NCI-H146 treated with DMSO at 0.1 percent for 48 hours (cell line): ENCODE data around the gene BNIP5.

Source experiments
- DNase-seq: peaks from one replicate; lab custom pipeline; 2025; ENCODE audit not compliant: unreplicated experiment; lab: John Stamatoyannopoulos, UW

The BNIP5 gene

DNA sequence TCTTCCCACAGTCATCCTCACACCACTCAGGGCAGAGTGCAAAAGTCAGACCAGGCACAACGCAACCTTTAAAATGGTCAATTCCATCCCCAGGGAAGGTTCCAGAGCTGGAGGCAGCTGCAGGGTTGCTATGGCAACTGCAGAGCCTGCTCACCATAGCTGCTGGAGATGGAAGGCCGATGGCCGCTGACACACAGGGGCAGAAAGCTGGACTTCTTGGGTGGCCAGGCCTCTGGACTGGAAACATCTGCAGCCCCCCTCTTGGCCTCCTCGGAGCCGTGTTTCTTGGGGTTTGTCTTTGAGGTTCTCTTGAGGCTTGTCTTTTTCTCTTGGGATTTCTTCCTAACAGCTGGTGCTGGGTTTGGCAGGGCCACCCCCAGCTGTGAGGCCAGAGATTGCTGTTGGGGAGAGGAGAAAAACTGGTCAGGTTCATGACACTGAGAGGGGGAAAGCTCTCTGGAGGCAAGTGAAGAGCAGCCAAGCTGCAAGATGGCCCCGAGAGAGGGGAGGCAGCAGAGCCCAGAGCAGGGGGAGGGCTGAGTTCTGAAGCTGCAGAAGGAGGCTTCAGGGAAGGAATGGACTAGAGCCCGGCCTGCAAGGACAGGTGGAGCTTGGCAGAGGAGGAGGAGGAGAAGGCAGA lies 10.2 kb downstream of the BNIP5 start:
- DNase-seq, result no peak

DNA sequence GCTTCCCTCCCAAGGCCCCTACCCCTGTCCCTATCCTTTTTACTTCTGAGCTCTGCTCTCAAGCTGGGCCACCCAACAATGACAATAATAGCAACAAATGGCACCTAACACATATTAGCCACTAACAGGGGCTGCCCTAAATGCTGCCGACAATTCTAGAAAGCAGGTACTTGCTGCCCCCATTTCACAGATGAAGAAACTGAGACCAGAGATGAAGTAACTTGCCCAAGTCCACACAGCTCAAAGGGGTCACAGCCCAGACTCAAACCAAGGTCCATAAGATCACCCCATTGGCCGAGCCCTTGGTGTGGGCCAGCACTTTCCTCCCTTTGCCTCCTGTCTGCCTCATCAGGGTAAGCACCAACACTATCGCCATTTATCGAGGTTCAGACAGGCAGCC lies 12.0 kb downstream of the BNIP5 start:
- DNase-seq, result no peak

GRCh38 chr6:36324191-36324590 lies 12.5 kb downstream of the BNIP5 start:
- DNase-seq, result no peak

- no peak for DNase-seq
Observed at GRCh38 chr6:36323062-36323461, 13.6 kb downstream of the BNIP5 start.

- no peak for DNase-seq
Observed at GRCh38 chr6:36322591-36322990, 14.1 kb downstream of the BNIP5 start.

- DNase-seq, result peak; percentile 23
Observed at GRCh38 chr6:36320475-36320874, 16.2 kb downstream of the BNIP5 start.

GRCh38 chr6:36319821-36320220 lies 16.9 kb downstream of the BNIP5 start:
- no peak for DNase-seq

- peak; percentile 19 for DNase-seq
Observed at GRCh38 chr6:36319436-36319762, 17.3 kb downstream of the BNIP5 start.

DNA sequence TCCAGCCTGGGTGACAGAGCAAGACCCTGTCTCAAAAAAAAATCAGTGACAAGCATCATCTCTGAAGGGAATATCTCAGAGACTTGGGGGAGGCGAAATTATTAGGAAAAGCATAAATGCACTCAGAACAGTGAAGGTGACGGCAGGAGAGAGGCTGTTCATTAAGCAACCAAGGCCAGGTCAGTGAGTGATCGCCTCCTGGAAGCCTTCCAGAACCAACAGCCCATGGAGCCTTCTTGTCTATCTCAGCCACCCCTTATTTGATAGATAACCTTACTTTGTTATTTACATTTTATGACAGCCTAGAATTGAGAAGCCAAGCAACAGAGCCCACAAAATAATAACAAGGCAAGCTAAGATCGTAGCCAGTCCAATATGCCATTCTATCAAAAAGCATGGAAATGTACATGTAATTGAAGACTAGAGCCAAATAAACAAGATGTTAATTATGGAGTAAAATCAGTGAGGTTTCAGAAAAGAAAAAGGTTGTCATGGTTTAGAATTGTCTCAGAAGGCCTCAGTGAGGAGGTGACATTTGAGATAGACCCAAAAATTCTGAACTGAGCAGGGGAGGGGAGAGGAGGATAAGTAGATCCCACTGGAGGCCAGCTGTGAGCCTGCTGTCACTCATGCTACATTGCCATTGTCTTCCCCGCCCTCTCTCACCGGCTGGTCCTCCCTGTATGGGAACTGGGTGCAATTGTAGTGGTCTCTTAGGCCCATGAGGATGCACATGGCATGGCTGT lies 17.8 kb downstream of the BNIP5 start:
- no peak for DNase-seq

DNA sequence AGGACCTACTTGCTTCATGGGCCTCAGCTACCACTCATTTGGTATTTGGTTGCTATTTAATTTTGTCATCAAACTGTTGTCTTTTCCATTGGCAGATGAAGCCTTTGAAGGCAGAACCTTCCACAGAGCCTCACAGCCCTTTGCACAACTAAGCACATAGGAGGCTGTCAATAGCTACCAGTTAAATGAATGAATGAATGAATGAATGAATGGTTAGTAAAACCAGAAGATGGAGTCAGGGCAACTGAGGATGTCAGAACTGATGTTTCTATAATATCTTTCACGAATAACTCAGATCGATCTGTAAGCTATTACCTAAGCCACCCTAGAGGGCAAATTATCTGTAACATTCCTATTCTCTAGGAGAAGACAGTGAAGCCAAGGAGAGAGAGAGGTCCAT lies 19.1 kb downstream of the BNIP5 start:
- DNase-seq, result no peak

- no peak for DNase-seq
Observed at GRCh38 chr6:36315921-36316320, 20.8 kb downstream of the BNIP5 start.

GRCh38 chr6:36314221-36315014 lies 22.3 kb downstream of the BNIP5 start:
- DNase-seq, result peak; percentile 15

DNA sequence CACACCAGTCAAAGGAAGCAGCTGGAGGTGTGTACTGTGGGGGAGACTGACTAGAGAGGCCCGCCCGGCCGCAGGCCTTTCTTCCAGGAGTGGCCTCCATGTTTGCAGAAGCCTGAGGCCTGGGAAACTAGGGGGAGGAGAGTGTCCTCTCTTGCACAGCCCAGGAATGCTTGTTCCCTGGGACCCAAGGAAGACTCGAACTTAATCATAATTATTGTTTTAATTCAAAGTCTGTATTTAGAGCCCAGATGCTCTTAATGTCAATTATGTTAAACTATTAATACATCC lies 23.1 kb downstream of the BNIP5 start:
- DNase-seq, result no peak

- DNase-seq, result no peak
Observed at GRCh38 chr6:36312854-36313648, 23.6 kb downstream of the BNIP5 start.

DNA sequence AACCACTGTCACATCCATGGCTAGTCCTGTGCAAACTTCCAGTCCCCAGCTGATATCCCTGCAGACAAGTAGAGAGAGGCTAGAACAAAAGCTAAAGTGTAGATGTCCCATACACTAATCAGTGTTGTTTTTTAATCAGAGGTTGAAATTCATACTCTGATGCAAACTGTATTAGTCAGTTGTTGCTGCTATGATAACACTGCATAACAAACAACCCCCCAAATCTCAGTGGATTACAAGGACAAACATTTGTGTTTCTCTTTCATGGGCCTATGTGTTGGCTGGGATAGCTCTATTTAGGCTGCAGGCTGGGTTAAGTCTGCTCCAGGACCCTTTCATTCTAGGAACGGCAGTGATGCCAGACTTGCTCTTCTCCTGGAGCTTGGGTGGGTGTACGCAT lies 26.8 kb downstream of the BNIP5 start:
- DNase-seq, result no peak

- DNase-seq, result no peak
Observed at GRCh38 chr6:36309203-36309602, 27.5 kb downstream of the BNIP5 start.

DNA sequence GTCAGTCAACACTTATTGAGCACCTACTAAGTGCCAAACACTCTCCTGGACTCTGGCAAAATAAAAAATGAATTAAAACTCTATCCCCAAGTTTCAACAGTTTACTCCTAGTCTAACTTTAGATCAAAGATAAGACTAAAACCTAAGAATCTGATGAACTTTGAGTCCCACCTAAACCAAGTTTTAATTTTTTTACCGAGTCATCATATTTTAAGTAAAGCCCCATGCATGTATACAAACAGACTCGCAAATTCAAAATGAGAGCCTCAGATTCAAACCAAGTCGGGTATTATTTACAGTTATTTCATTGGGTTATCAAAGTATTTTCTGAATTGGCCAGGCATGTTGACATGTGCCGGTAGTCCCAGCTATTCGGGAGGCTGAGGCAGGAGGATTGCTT lies 28.2 kb downstream of the BNIP5 start:
- no peak for DNase-seq

GRCh38 chr6:36306375-36306774 lies 30.3 kb downstream of the BNIP5 start:
- no peak for DNase-seq

DNA sequence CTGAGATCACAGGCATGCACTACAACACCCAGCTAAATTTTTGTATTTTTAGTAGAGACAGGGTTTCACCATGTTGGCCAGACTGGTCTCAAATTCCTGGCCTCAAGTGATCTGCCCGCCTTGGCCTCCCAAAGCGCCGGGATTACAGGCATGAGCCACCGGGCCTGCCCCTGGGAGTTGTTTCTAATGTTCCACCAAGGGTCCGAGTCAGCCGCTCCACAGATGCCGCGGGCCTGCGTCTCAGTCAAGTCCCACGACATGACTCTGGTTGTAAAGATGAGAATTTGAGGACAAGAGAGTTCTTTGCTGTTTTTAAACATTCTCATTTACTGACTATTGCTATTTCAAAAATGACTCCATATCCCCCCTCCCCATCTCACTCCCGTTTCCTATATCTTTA lies 30.8 kb downstream of the BNIP5 start:
- no peak for DNase-seq

GRCh38 chr6:36302227-36302976 lies 34.3 kb downstream of the BNIP5 start:
- peak; percentile 80 for DNase-seq

GRCh38 chr6:36301781-36302180 lies 34.9 kb downstream of the BNIP5 start:
- no peak for DNase-seq
